ENCODE data around the gene SMC3.
A peak's percentile ranks its signal among the peaks of the same experiment; 100 is the strongest.

DNA sequence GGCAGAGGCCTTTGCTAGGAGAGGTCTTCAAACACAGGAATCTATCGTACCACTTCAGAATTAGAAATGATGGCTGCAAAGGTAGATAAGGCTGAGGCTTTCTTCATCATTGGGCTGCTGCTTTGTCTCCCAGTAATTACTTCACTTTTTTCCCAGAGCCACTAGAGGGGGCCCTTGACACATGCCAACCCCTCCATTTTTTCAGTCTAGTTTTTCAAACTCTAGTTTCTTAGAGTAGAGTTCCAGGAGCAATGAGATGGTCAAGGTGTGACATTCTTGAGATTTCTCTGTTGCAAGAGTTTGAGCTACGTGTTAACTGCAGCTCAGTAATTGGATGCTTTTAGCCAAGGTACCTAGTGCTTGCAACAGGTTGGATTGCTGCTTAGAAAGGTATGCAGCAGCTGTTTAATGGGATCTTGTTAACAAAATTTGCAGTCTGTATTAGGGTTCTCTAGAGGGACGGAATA is 42.8 kb downstream of the SMC3 start:
- peak; percentile 41 to 68 (median 62) for TF ChIP-seq CTCF (IDR thresholded peaks at IDR 0.05)
- no peak for TF ChIP-seq POLR2A (IDR thresholded peaks at IDR 0.05)

Data from breast epithelium (tissue), 3 donors.